ENCODE measurements around the gene LEUTX. TPM values are rescaled to one million over a fixed set of nuclear protein-coding genes. Genes with fewer than 3 reads are reported as not detected.

LEUTX gene
- total RNA-seq, 6 experiments from 2014 or later: not detected

- DNase-seq: no peak
These were observed 47.8 kb downstream of the LEUTX start for GRCh38 chr19:39826311-39826945.

GRCh38 chr19:39827216-39827615 lies 48.6 kb downstream of the LEUTX start:
- TF ChIP-seq CTCF (IDR thresholded peaks at IDR 0.05) (no peak), POLR2A (IDR thresholded peaks at IDR 0.05) (no peak)
- peaks cover 0 to 23% (median 4%) of the 10 kb centered on the region in 4 donors for H3K36me3 ChIP-seq
- no peaks in the 10 kb centered on the region for H3K9me3 ChIP-seq
- no peak for ATAC-seq
- no peaks in the 10 kb centered on the region for H3K27me3 ChIP-seq
- no CpG with 5 or more reads among the region's 13 CpGs for whole genome bisulfite sequencing (ENCODE audit: insufficient coverage, low coverage, low lambda C conversion rate, missing lambda C conversion rate)
- intact Hi-C loops (cut with DNase I): no loop called here
- no peak overlapping the region for H3K27ac ChIP-seq
- H3K4me3 ChIP-seq: no peak overlapping the region
- DNase-seq: no peak
- peaks cover 0 to 7% (median 3%) of the 10 kb centered on the region in 4 donors for H3K4me1 ChIP-seq

More at GRCh38 chr19:39826311-39826945, 47.8 kb downstream of the LEUTX start:
- H3K4me3 ChIP-seq: no peak overlapping the region
- no peak overlapping the region for H3K27ac ChIP-seq
- H3K4me1 ChIP-seq: peaks cover 0 to 7% (median 3%) of the 10 kb centered on the region in 4 donors
- 83% methylated on average over 2 of the region's 35 CpGs for WGBS (ENCODE audit: insufficient coverage, low coverage, low lambda C conversion rate, missing lambda C conversion rate)
- intact Hi-C loops (cut with DNase I): no loop called here
- no peak for ATAC-seq
- H3K27me3 ChIP-seq: no peaks in the 10 kb centered on the region
- TF ChIP-seq POLR2A (IDR thresholded peaks at IDR 0.05) (no peak), CTCF (IDR thresholded peaks at IDR 0.05) (no peak)
- H3K9me3 ChIP-seq: no peaks in the 10 kb centered on the region
- peaks cover 0 to 23% (median 4%) of the 10 kb centered on the region in 4 donors for H3K36me3 ChIP-seq

GRCh38 chr19:39828015-39828653 lies 49.5 kb downstream of the LEUTX start:
- ATAC-seq: no peak
- Histone ChIP-seq H3K9me3 (no peaks in the 10 kb centered on the region), H3K27ac (no peak overlapping the region), H3K27me3 (no peaks in the 10 kb centered on the region), H3K4me1 (peaks cover 0 to 17% (median 6%) of the 10 kb centered on the region in 4 donors), H3K36me3 (peaks cover 0 to 23% (median 4%) of the 10 kb centered on the region in 4 donors), H3K4me3 (no peak overlapping the region)
- intact Hi-C loops (cut with DNase I): no loop called here
- no peak for DNase-seq
- 85% methylated on average over 9 of the region's 26 CpGs for WGBS (ENCODE audit: insufficient coverage, low coverage, low lambda C conversion rate, missing lambda C conversion rate)
- TF ChIP-seq POLR2A (IDR thresholded peaks at IDR 0.05) (no peak), CTCF (IDR thresholded peaks at IDR 0.05) (no peak)

GRCh38 chr19:39828654-39829032 lies 50.0 kb downstream of the LEUTX start:
- Histone ChIP-seq H3K27me3 (no peaks in the 10 kb centered on the region), H3K9me3 (no peaks in the 10 kb centered on the region), H3K36me3 (peaks cover 0 to 23% (median 4%) of the 10 kb centered on the region in 4 donors), H3K4me3 (no peak overlapping the region), H3K4me1 (peaks cover 0 to 19% (median 6%) of the 10 kb centered on the region in 4 donors), H3K27ac (no peak overlapping the region)
- no peak for TF ChIP-seq CTCF (IDR thresholded peaks at IDR 0.05)
- TF ChIP-seq POLR2A (IDR thresholded peaks at IDR 0.05): no peak
- ATAC-seq (no peak), DNase-seq (no peak)
- 68% methylated on average over 3 of the region's 5 CpGs for WGBS (ENCODE audit: insufficient coverage, low coverage, low lambda C conversion rate, missing lambda C conversion rate)
- intact Hi-C loops (cut with DNase I): no loop called here

All from right lobe of liver (tissue), 6 donors.